SK-N-MC (cell line): Measurements from ENCODE around the gene CUX1.

Source experiments
- EZH2 ChIP-seq: fragments of 200-600 bp; sonication (generic); IDR thresholded peaks from one replicate; pipeline ENCODE4 v1.6.1; 2017; ENCODE audit warnings: antibody characterized with exemption
- POLR2AphosphoS5 ChIP-seq: IDR thresholded peaks from 2 replicates; pipeline ENCODE4 v1.6.1; 2012; ENCODE audit warnings: mild to moderate bottlenecking, low read depth, low read length, borderline replicate concordance

- TF ChIP-seq EZH2, result no peak
- no peak for TF ChIP-seq POLR2AphosphoS5
Observed at GRCh38 chr7:101780281-101780680, 37.1 kb upstream of the CUX1 start.
